ENCODE data around the gene GDF2. TPM values are rescaled to one million over a fixed set of nuclear protein-coding genes. Genes with fewer than 3 reads are reported as not detected.

GDF2 gene
- polyA plus RNA-seq, 1 experiment: not detected

GRCh38 chr10:47278152-47278473, 44.1 kb upstream of the GDF2 start:
- Histone ChIP-seq H3K27me3 (ENCODE audit: control insufficient read depth, insufficient read depth, low read length) (peaks cover 2% of the 10 kb centered on the region), H3K4me3 (ENCODE audit: low read depth, low read length) (no peak overlapping the region), H3K36me3 (ENCODE audit: control insufficient read depth, insufficient read depth, low read length) (no peaks in the 10 kb centered on the region)
- CTCF ChIA-PET: interaction anchor here (1.1 kb wide), 1 partner anchor 231 kb away, joined by 3 read pairs; no protein-coding TSS in a partner anchor
- DNase-seq (ENCODE audit: low read depth): no peak
- TF ChIP-seq CTCF (IDR thresholded peaks at IDR 0.05; ENCODE audit: insufficient read depth, low read depth, low read length): no peak
- POLR2A ChIA-PET: no interaction called here

- DNase-seq (ENCODE audit: low read depth): no peak
- TF ChIP-seq CTCF (IDR thresholded peaks at IDR 0.05; ENCODE audit: insufficient read depth, low read depth, low read length): no peak
- ChIA-PET CTCF (interaction anchor here (1.1 kb wide), 1 partner anchor 231 kb away, joined by 3 read pairs; no protein-coding TSS in a partner anchor), POLR2A (no interaction called here)
- Histone ChIP-seq H3K36me3 (ENCODE audit: control insufficient read depth, insufficient read depth, low read length) (no peaks in the 10 kb centered on the region), H3K4me3 (ENCODE audit: low read depth, low read length) (no peak overlapping the region), H3K27me3 (ENCODE audit: control insufficient read depth, insufficient read depth, low read length) (peaks cover 2% of the 10 kb centered on the region)
These were observed 43.5 kb upstream of the GDF2 start for GRCh38 chr10:47278720-47279119.

GRCh38 chr10:47279276-47279675, 43.0 kb upstream of the GDF2 start:
- Histone ChIP-seq H3K36me3 (ENCODE audit: control insufficient read depth, insufficient read depth, low read length) (no peaks in the 10 kb centered on the region), H3K4me3 (ENCODE audit: low read depth, low read length) (no peak overlapping the region), H3K27me3 (ENCODE audit: control insufficient read depth, insufficient read depth, low read length) (peaks cover 2% of the 10 kb centered on the region)
- DNase-seq (ENCODE audit: low read depth): no peak
- CTCF ChIA-PET: no interaction called here
- no peak for TF ChIP-seq CTCF (IDR thresholded peaks at IDR 0.05; ENCODE audit: insufficient read depth, low read depth, low read length)
- POLR2A ChIA-PET: no interaction called here

- H3K36me3 ChIP-seq (ENCODE audit: control insufficient read depth, insufficient read depth, low read length): no peaks in the 10 kb centered on the region
- H3K27me3 ChIP-seq (ENCODE audit: control insufficient read depth, insufficient read depth, low read length): no peaks in the 10 kb centered on the region
- ChIA-PET CTCF (interaction anchor here (1.3 kb wide), 1 partner anchor 234 kb away, joined by 5 read pairs; no protein-coding TSS in a partner anchor), POLR2A (no interaction called here)
- no peak overlapping the region for H3K4me3 ChIP-seq (ENCODE audit: low read depth, low read length)
- no peak for TF ChIP-seq CTCF (IDR thresholded peaks at IDR 0.05; ENCODE audit: insufficient read depth, low read depth, low read length)
- no peak for DNase-seq (ENCODE audit: low read depth)
These were observed 40.1 kb upstream of the GDF2 start for GRCh38 chr10:47282005-47282656.

GRCh38 chr10:47282657-47283018, 39.6 kb upstream of the GDF2 start:
- Histone ChIP-seq H3K4me3 (ENCODE audit: low read depth, low read length) (no peak overlapping the region), H3K27me3 (ENCODE audit: control insufficient read depth, insufficient read depth, low read length) (no peaks in the 10 kb centered on the region), H3K36me3 (ENCODE audit: control insufficient read depth, insufficient read depth, low read length) (no peaks in the 10 kb centered on the region)
- ChIA-PET POLR2A (no interaction called here), CTCF (interaction anchor here (1.2 to 1.3 kb wide), 2 partner anchors 235 to 258 kb away, joined by 4 to 5 read pairs; no protein-coding TSS in a partner anchor)
- no peak for DNase-seq (ENCODE audit: low read depth)
- TF ChIP-seq CTCF (IDR thresholded peaks at IDR 0.05; ENCODE audit: insufficient read depth, low read depth, low read length): no peak

Measured in BJ (cell line).